ENCODE results near the gene NOLC1. TPM values are rescaled to one million over a fixed set of nuclear protein-coding genes. Genes with fewer than 3 reads are reported as not detected.

Gene NOLC1
- total and polyA plus RNA-seq, 2 experiments from 2014 or later = 52.3 to 56.2 TPM

DNA sequence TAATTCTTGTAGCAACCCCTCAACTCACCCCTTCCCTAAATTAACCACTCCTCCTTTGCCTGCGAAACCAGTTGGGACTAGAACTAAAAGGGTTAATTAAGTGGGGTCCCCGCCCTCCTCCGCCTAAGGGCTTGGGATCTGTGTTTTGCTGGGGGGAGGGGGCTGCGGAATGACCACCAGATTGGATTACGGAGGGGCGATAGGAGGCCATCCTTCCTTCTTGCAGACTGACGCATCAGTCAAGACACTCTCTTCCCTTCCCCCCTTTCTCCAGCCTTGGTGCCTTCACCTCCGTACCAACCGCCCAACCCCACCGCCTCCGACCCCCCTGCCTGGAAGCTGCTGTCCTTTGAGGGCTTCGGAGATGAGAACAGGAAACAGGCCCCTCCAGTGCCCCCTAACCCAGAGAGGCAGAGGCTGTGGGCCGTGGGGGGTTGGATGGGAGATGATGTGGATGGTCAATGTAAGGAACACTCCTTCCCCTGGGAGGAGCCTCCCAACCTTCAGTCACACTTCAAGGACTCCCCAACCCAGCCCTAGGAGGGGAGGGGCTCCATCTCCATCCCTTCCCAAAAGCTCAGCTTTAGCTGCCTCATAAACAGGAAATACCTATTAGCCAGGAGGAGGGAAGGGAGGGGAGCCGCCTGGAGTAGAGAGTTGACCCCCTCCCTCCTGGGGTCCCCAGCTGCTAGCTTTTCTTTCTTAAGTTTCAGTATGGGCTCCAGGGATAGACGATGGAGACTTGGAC lies 31.0 kb upstream of the NOLC1 start:
- TF ChIP-seq, protein P1, sequence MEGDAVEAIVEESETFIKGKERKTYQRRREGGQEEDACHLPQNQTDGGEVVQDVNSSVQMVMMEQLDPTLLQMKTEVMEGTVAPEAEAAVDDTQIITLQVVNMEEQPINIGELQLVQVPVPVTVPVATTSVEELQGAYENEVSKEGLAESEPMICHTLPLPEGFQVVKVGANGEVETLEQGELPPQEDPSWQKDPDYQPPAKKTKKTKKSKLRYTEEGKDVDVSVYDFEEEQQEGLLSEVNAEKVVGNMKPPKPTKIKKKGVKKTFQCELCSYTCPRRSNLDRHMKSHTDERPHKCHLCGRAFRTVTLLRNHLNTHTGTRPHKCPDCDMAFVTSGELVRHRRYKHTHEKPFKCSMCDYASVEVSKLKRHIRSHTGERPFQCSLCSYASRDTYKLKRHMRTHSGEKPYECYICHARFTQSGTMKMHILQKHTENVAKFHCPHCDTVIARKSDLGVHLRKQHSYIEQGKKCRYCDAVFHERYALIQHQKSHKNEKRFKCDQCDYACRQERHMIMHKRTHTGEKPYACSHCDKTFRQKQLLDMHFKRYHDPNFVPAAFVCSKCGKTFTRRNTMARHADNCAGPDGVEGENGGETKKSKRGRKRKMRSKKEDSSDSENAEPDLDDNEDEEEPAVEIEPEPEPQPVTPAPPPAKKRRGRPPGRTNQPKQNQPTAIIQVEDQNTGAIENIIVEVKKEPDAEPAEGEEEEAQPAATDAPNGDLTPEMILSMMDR (IDR thresholded peaks at IDR 0.05; ENCODE audit: low read depth, low read length) = no peak
- Histone ChIP-seq H3K9me3 (ENCODE audit: low read depth) (no peaks in the 10 kb centered on the region), H3K36me3 (no peaks in the 10 kb centered on the region), H3K27me3 (no peaks in the 10 kb centered on the region), H3K27ac (peak overlapping the region; percentile 97), H3K4me1 (ENCODE audit: low read depth) (peaks cover 36% of the 10 kb centered on the region), H3K4me3 (peak overlapping the region; percentile 73)
- peak; percentile 74 to 95 for DNase-seq (ENCODE audit: low read depth in 1 of 2, low spot score in 1 of 2)

DNA sequence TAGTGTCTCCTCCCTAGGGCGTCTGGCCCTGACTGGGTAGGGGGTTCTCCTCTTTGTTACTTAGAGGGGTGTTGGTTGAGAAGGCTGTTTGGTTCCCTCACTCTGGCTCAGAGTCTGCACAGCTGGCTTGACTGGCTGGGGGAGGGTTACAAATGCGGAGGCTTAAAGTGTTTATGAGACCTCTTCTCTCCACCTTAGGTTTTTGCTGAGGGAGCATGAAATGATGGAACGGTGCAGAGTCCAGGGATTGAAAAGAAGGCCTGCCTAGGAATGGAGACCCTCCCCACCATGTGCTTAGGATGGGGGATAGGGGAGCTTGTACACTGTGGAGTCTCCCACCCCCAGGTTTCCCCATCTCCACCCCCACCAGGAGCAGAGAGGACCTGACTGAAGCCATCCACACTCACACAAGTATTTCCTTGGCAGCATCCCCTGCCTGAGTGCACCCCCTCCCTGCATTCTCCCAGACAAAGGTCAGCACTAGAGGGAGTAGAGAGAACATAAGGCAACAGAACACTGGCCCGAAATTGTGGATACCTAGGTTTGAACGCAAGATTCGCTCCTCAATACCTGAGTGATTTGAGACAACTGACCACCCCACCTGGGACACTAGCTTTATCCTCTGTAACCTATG lies 30.3 kb upstream of the NOLC1 start:
- H3K4me1 ChIP-seq (ENCODE audit: low read depth) = peaks cover 32% of the 10 kb centered on the region
- peak; percentile 51 to 69 for DNase-seq (ENCODE audit: low read depth in 1 of 2, low spot score in 1 of 2)
- TF ChIP-seq, protein P1 (IDR thresholded peaks at IDR 0.05; ENCODE audit: low read depth, low read length) = peak; percentile 41

DNA sequence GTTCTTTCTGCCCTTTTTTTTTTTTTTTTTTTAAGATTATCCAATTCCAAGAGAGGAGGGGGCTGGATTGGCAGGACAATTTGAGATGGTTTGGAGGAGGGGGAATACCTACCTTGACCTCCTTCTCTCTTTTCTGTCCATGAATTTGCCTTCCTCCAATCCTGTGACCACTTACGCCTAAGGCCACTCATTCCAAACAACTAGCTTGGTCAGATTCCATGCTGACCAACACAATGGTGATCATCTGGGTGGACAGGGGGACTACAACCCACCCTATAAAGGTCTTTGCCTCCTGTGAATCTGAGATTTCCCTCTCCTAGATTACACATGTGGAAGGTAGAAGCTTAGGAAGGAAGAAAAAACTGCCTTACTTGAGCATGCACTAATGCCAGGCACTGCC lies 29.7 kb upstream of the NOLC1 start:
- Histone ChIP-seq H3K9me3 (ENCODE audit: low read depth) (no peaks in the 10 kb centered on the region), H3K4me1 (ENCODE audit: low read depth) (peaks cover 26% of the 10 kb centered on the region), H3K36me3 (no peaks in the 10 kb centered on the region), H3K4me3 (no peak overlapping the region), H3K27me3 (no peaks in the 10 kb centered on the region), H3K27ac (peak overlapping the region; percentile 97)
- DNase-seq (ENCODE audit: low read depth in 1 of 2, low spot score in 1 of 2) = no peak
- TF ChIP-seq, protein P1 (IDR thresholded peaks at IDR 0.05; ENCODE audit: low read depth, low read length) = no peak

More for the DNA sequence above, 30.3 kb upstream of the NOLC1 start:
- Histone ChIP-seq H3K27me3 (no peaks in the 10 kb centered on the region), H3K9me3 (ENCODE audit: low read depth) (no peaks in the 10 kb centered on the region), H3K4me3 (peak overlapping the region; percentile 73), H3K36me3 (no peaks in the 10 kb centered on the region), H3K27ac (peak overlapping the region; percentile 97)

DNA sequence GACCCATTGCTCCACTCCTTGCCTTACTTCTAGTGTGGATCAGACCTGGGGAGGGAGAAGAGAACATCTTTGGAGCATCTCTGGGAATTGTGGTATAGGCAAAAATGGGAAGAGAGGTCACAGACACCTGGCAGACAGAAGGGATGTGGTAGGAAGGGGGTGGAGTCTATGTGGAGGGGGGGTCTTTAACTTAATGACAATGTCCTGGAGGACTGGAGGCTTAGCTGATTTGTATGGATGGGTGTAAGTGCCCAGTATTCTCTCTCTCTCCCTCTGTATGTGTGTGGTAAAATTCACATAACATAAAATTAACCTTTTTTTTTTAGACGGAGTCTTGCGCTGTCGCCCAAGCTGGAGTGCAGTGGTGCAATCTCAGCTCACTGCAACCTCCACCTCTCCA lies 29.0 kb upstream of the NOLC1 start:
- H3K27ac ChIP-seq = peak overlapping the region; percentile 97
- no peak overlapping the region for H3K4me3 ChIP-seq
- no peaks in the 10 kb centered on the region for H3K36me3 ChIP-seq
- peaks cover 18% of the 10 kb centered on the region for H3K4me1 ChIP-seq (ENCODE audit: low read depth)
- no peaks in the 10 kb centered on the region for H3K9me3 ChIP-seq (ENCODE audit: low read depth)
- TF ChIP-seq, protein P1 (IDR thresholded peaks at IDR 0.05; ENCODE audit: low read depth, low read length) = no peak
- no peak for DNase-seq (ENCODE audit: low read depth in 1 of 2, low spot score in 1 of 2)
- no peaks in the 10 kb centered on the region for H3K27me3 ChIP-seq

DNA sequence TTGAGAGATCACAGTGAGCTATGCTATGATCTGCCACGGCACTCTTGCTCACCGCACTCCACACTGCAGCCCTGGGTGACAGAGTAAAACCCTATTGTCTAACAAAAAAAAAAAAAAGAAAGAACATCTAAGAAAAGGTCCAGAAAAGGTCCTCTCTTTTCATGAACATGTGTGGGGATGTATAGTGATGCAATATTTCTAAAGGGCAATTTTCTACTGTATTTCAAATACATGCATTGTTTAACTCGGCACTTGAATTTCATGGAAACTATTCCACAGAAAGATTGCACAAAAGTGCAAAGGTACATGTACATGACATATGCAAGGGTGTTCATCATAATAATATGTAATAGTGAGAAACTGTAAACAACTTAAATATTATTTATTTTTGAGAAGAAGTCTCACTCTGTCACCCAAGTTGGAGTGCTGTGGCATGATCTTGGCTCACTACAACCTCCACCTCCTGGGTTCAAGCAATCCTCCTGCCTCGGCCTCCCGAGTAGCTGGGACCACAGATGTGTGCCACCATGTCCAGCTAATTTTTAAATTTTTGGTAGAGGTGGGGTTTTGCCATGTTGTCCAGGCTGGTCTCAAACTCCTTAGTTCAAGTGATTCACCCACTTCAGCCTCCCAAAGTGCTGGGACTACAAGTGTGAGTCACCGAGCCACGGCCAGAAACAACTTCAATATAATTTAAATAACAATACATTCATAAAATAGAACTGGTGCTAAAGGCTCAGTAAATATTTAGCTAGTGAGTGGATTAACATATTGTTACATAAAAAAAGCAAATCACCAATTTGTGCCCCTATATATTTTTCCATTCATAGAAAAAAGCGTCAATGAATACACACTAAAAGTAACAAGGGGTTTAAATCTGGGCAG lies 20.7 kb upstream of the NOLC1 start:
- TF ChIP-seq, protein P1 (IDR thresholded peaks at IDR 0.05; ENCODE audit: low read depth, low read length) = no peak
- DNase-seq (ENCODE audit: low read depth in 1 of 2, low spot score in 1 of 2) = no peak
- Histone ChIP-seq H3K4me3 (no peak overlapping the region), H3K9me3 (ENCODE audit: low read depth) (no peaks in the 10 kb centered on the region), H3K4me1 (ENCODE audit: low read depth) (peaks cover 21% of the 10 kb centered on the region), H3K27me3 (no peaks in the 10 kb centered on the region), H3K27ac (no peak overlapping the region), H3K36me3 (no peaks in the 10 kb centered on the region)

All from cardiac muscle cell (in vitro differentiated cells and primary cell).